NCI-H748 (cell line): ENCODE data around the gene GALR2.
"Not testable (repeated sequence)": the region's sequence is repeated elsewhere in the genome, so short reads cannot be mapped to it uniquely, and the experiment has no call there.

ENCODE experiments used
- DNase-seq: peaks from one replicate; lab custom pipeline; 2025; ENCODE audit not compliant: unreplicated experiment; lab: John Stamatoyannopoulos, UW

The GALR2 gene, protein sequence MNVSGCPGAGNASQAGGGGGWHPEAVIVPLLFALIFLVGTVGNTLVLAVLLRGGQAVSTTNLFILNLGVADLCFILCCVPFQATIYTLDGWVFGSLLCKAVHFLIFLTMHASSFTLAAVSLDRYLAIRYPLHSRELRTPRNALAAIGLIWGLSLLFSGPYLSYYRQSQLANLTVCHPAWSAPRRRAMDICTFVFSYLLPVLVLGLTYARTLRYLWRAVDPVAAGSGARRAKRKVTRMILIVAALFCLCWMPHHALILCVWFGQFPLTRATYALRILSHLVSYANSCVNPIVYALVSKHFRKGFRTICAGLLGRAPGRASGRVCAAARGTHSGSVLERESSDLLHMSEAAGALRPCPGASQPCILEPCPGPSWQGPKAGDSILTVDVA

DNA sequence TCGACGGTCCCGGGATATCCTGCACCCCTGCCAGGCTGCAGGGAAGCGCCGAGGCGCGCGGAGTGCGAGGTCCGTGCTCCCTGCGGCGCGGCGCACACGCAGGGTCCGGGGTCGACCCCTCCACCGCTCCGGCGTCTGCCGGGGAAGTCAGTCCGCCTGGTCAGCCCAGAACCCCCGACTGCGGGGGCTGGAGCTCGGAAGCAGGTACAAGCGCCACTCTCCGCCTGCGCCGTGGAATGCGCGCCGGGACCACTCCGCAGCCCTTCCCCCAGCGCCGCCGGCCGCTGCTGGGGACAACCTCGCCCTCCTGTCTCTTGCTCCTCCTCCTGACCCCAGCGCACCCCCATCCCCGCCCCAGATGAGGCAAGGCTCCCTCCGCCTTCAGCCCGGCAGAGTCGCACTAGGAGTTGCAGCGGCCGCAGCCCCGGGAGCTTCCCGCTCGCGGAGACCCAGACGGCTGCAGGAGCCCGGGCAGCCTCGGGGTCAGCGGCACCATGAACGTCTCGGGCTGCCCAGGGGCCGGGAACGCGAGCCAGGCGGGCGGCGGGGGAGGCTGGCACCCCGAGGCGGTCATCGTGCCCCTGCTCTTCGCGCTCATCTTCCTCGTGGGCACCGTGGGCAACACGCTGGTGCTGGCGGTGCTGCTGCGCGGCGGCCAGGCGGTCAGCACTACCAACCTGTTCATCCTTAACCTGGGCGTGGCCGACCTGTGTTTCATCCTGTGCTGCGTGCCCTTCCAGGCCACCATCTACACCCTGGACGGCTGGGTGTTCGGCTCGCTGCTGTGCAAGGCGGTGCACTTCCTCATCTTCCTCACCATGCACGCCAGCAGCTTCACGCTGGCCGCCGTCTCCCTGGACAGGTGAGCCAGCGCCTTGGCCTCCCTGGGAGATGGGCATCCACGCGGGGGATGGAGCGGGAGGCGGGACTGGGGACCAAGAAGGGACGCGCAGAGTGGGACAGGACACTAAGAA lies at the start of gene GALR2:
Gene GALR2 (plus strand): TSS at position 392 of the 974 bp plus-strand sequence. CDS start 103 bp downstream, at position 495.
- DNase-seq: peak; percentile 10

DNA sequence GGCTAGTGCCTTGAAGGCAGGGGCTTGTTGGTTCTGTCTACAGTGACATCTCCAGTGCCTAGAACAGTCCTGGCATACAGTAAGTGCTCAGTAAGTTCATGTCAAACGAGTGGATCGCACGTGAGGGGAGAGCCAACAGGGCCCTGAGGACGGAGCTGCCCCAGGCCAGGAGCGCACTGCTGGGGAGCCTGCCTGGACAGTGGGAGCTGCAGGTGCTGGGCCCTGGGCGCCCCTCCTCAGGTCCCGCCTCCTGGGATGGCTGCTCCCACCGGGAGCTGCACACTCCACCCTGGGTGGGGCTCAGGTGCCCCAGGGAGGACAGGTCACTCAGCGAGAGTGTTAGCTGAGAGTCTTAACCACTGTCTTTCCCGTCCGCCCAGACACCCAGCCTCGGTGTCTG lies 49.3 kb upstream of the GALR2 start:
- no peak for DNase-seq

DNA sequence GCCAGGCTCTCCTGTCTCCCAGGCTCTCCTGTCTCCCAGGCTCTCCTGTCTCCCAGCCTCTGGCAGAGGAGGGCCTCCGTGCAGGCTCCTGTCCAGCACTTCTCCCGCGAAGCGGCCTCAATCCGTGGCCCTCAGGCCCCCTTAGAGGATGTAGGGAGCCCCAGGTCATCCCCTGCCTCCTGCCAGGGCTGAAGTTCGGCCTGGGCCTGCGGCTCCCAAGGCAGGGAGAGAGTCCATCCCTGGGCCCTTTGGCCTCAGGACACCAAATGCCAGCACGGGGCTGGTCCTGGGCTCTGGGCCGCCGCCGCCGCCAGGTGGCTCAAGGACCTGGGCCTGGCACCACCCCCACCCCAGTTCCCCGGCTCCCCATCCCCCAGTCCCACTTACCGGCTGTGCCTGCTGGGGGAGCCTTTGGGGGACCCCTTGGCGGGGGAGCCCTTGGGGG lies 47.8 kb upstream of the GALR2 start:
- no peak for DNase-seq

DNA sequence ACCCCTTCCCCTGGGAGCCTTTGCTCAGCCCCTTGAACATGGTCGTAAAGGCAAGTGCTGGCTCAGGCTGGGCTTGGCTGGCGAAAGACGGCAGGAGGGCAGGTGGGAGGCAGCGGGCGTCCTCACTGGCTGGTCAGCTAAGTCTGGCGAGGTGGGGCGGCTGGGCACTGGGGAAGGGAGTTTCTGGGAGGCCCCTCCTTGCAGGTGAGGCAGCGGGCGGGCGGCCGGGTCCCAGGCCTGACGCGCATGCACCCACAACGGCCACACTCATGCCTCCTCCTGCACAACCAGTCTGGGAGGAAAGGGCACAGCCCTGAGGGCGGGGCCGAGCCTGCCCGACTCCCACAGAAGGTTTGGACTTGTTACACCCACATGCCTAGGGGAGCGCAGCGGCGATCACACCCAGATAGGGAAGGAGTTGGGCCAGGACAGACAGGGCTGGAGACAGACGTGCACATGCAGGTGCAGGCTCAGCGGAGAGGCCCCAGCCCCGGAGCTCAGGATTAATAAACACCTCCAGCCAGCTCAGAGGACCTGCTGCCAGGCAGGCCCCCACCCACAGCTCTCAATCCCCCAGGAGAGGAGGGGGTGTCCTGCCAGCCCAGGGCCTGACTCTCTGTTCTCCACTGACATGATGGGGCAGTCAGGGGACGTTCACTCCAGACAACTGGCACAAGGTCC lies 47.3 kb upstream of the GALR2 start, which contains the start of gene EVPL:
Gene EVPL (minus strand): TSS at position 148 of the 681 bp plus-strand sequence. CDS start 108 bp downstream, at position 40.
- no peak for DNase-seq

DNA sequence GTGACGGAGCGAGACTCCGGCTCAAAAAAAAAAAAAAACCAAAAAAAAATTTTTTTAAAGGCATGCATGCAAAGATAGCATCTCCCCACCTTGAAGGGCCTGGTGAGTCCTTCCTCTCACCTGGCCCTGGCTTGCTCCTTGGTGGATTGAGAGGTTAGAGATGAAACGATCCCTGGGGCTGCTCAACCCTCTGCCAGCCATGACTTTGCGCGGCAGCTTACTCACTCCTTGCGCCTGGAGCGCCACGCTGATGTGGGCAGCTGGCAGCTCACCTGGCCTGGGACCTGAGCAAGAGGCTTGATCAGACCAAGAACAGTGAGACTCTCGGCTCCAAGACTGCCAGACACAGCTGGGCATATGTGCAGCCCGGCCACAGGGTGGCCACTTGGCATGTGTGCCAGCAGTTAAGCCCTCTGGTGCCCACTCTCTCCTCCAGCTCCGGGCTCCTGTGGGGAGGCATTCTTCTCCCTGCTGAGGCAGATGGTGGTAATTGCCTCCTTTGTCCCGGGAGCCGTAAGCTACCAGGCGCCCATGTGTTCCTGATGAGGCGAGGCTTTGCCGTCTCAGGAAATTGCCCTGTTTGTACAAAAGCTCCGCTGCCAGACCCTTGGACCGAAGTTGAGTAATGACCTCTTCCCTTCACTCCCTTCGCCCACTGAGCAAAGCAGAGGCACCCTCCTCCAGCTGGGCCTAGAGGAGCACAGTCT lies 42.4 kb upstream of the GALR2 start:
- peak; percentile 40 for DNase-seq

DNA sequence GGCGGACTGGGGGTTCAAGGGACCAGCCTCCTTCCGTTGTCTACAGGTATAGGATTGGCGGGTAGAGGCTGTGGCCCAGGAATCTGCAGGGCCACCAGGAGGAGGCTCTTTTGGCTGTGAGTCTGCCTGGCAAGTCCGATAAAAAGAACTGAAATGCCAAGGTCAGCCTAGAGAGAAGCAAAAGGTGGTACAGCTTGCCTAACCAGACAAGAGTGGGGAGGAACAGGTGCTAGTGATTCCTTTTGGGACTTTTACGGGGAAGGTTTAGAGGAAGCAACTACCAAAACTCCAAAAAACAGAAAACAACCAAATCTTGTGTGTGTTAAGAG lies 41.8 kb upstream of the GALR2 start:
- no peak for DNase-seq

DNA sequence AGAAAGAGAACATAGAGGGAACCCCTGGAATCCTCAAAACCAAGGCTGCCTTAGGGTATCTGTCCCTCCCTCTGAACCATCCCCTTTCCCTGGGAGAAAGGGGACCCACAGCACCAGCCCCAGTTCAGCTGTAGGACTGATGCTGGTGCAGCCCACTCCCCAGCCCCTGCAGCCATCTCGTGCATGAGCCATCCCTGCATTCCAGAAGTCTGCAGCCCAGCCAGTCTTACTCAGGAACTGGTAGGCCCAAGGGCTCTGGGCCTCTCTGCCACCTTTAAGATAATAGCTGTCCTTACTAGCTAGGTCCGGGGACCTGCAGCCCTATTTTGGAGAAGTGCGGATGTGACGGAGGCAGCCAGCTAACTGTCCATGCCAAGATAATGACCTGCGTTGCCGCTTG lies 41.4 kb upstream of the GALR2 start:
- no peak for DNase-seq

DNA sequence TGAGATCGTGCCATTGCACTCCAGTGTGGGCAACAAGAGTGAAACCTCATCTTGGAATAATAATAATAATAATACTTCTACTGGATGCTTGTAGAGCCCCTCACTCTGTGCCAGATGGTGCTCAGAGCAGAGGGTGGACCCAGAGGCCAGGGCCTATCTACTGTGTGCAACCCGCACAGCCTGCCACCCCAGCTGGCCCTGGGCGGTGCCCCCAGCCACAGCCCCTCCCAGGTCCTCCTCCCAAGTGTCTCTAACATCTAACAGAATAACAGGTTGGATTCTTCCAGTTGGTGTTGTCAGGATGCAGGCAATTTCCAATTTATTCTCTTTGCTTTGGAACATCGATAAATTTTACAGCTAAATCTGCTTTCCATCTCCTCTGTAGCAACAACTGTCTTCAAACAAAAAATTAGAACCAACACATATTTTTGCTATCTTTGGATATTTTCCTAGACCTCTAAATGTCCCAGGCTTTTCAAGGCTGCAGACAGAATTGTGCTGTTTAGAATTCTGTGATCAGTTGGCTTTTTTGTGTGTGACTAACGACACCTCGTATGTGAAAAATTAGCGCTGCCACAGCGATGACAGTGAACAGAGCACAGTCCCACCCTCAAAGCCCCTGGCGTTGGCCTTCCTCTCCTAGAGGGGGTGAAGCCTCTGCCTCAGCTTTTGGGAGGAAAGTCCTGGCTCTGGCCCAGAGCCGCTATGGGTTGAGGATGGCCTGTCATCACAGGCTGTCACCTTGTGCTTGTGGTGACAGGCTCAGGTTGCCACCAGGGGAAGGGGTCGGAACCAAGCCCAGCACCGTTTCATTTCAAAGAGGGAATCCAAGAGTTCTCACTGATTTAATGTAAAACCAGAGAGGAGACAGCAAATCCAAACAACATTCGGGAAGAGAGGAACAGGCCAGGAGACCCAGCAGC lies 39.9 kb upstream of the GALR2 start:
- no peak for DNase-seq

DNA sequence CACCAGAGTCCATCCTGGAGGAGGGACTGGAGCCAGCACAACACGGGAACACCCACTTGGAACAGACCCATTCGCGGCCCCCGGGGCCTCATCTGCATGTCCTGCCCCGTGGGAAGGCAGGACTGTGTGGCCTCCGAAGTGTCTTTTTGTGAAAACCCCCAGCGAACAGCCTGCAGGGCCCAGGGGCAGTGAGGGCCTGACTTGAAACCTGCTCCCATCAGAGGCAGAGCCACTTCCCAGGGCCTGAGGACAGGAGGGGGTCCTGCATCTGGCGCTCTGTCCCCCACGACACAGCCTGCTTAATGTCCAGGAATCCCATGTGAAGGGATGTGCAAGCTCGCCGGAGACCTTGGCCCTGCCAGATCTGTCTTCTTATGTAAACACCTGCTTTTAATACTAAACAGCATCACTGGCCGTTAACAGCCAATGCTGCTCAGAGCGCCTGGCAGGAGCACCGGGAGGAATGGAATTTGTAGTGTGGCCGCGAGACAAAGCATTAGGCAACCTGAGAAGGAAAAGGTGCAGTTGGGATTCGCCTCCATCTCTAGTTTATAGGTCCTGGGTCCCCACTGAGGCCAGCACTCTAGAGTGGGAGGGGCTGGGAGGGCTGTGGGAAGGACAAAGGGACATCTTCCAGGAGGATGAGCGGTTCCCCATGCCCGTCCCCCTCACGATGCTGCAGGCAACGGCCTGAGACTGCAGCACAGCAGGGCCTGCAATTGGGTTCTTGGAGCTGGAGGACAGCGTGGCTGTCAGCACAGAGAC lies 37.9 kb upstream of the GALR2 start:
- no peak for DNase-seq

DNA sequence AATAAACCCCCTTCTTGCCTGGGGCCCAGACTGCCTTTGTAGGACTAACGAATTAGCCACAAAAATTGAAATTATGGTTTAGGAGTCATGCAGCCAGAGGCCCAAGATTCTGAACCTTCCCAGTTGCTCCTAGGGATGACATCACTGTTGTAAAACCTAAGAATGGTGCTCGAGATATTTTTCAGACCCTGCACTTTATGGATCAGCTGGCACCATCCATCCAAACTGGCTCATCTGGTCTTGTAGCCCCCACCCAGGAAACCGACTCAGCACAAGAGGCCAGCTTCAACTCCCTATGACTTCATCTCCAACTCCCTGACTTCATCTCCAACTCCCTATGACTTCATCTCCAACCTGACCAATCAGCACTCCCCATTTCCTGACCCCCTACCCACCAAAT lies 36.5 kb upstream of the GALR2 start:
- no peak for DNase-seq

DNA sequence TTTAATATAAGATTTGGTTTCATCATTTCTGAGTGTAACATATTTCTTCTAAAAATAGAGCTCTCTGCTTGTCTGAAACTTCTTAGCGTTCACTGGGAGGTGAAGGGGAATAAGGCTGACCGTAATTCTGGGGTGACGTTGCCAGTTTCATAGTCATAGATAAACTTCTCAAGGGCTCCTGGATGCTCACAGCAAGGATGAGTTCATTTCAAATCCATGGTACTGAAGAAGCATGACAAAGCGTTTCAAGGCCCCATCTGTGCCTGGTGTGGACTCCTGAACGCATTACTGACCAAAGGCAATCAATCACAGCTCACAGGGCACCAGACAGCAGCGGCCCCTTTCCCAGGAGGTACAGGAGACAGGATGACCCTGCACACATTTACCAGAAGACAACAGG lies 35.5 kb upstream of the GALR2 start:
- DNase-seq: no peak

DNA sequence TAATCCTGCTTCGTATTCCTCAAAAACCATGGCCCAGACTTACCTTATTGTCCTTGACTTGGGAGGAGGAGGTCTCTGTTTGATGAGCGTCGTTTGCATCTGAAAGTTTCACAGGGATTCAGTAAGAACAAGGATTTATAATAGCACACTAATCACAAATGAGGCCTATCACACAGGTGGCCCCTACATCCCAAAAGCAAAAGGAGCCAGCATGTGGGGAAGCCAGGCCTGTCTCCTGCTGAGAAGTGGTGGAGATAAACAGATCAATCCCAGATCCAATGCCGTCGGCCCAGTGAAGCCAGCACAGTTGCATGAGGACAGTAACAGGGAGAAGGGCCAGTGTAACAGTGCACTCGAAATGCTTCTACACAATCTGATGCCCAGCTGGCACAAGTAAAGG lies 34.2 kb upstream of the GALR2 start:
- DNase-seq: no peak

DNA sequence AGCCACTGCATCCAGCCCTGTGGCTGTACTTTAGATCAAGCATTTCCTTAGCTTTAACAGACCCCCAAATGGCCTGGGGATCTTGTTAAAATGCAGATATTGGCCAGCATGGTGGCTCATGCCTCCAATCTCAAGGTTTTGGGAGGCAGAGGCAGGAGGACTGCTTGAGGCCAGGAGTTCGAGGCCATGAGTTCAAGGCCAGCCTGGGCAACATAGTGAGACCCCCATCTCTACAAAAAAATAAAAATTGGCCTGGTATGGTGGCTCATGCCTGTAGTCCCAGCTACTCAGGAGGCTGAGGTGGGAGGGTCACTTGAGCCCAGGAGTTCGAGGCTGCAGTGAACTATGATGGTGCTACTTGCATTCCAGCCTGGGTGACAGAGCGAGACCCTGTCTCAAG lies 31.7 kb upstream of the GALR2 start:
- not testable (repeated sequence) for DNase-seq

DNA sequence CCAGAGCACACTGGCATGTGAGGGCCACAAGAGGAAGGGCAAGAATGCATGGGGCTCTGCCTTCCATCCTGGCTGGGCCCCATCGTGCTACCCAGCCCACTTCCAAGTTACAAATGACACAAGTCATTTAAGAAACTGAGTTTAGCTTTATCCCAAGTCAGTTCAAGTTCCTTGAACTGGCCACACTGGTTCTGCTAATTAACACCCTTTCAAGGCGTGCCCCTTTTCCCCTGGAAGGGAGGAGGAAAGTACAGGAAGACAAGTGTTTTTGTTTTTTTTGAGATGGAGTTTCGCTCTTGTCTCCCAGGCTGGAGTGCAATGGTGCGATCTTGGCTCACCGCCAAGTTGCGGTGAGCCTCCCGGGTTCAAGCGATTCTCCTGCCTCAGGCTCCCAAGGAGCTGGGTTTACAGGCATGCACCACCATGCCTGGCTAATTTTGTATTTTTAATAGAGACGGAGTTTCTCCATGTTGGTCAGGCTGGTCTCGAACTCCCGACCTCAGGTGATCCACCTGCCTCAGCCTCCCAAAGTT lies 30.0 kb upstream of the GALR2 start:
- DNase-seq: not testable (repeated sequence)

DNA sequence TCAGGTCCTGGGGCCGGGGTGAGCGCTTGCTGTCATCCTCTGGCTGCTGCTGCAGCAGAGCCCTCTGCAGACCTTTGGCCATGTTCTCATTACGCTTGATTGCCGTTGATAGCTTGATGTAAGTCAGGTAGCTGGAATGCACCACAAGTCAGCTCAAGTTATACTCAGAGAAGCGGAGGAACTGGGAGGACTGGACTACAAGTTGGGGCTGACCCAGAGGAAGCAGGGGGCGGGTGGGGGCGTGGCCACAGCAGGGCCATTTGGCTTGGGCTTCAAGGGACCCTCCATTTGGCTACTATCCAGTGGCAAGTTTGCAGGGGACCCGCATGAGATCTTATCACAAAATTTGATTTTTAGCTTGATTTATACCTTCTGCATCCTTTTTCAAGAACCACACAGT lies 28.5 kb upstream of the GALR2 start:
- no peak for DNase-seq

DNA sequence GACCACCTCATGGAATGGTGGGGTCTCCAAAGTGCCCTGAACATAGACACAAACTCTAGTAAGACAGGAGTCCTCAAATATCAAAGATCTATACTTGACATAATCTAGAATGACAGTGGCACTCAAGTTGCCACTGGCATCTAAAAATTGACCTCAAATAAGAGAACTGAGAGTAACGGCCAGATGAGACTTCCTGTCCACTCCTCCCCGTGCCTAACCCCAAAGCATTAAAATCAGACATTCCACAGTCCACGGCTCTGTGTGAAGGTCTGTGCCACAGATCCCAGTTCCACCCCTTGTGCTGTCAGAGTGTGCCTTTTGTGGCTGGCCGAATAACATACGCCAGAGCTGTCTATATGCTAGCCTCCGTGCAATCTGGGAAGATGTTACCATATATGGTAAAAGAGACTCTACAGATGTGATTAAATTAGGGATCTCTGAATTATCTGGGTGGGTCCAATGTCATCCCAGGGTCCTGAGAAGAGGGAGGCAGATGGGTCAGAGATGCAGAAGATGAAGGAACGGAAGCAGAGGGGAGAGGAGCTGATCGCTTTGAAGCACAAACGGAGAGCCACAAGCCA lies 26.5 kb upstream of the GALR2 start:
- no peak for DNase-seq

DNA sequence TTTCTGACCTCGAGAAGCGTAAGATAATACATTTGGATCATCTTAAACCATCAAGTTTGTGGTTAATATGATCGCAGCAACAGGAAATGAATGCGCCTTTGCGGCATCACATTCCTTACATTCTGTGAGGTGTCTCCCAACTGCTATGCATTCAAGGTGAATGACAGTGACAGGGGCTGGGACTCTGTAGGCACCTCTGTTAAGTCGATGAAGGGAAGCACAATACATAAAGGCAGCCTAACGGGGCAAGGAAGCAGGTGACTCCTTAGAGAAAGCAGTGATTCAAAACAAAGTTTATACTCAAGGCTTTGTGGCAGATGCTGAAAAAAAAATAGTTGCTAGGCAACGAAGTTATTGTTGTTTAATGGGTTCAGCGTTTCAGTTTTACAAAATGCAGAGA lies 25.9 kb upstream of the GALR2 start:
- DNase-seq: no peak

DNA sequence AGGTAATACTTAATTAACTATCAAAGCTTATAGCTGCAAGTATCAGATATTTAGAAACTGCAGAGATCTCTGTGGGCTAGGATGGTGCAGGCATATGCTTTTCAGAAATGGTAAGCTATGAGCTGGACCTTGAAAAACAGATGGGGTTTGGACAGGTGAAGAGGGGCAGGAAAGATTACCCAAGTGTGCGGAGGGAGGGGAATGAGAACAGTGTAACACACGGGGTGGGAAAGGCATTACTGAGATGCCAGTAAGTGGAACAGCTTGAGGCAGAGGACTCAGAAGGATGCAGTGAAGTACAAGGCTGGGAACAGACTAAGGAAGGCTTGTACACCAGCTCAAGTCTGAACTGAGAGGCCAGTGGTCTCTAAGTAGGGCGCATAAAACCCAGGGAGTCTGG lies 25.3 kb upstream of the GALR2 start:
- no peak for DNase-seq
